Measurements from ENCODE around the gene SDCCAG8. TPM values are rescaled to one million over a fixed set of nuclear protein-coding genes. Genes with fewer than 3 reads are reported as not detected.

The SDCCAG8 gene
- total RNA-seq, 1 experiment from 2014 or later, result 14.3 TPM

DNA sequence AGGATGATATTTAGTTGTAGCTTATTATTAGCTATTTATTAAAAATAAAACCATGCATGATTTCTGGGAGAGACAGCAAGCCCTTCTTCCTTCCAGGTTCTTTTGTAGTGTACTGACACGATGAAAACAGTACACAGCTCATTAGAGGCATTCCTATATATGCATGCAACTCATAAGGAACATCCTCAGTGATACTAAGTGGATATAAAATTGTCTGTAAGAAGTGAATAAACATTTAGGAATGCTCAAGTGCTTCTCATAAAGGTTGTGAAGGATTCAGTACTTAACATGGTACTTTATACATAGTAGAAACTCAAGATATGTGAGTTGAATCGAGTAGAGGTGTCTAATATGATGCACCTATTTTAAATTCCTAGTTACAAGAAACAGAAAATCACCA lies 287.7 kb downstream of the SDCCAG8 start:
- no peak for DNase-seq (ENCODE audit: low read depth)

- no peak for DNase-seq (ENCODE audit: low read depth)
Measured at GRCh38 chr1:243546457-243546856, 290.6 kb downstream of the SDCCAG8 start.

- no peak for DNase-seq (ENCODE audit: low read depth)
Measured at GRCh38 chr1:243547891-243548290, 292.1 kb downstream of the SDCCAG8 start.

GRCh38 chr1:243548516-243548915 lies 292.7 kb downstream of the SDCCAG8 start:
- no peak for DNase-seq (ENCODE audit: low read depth)

GRCh38 chr1:243549108-243549507 lies 293.3 kb downstream of the SDCCAG8 start:
- DNase-seq (ENCODE audit: low read depth), result peak; percentile 81

Other genes starting within 250 kb of the SDCCAG8 start
- 41.6 and 59.6 TPM in 2 replicates for gene CEP170, start 760 bp upstream of the SDCCAG8 start, total RNA-seq (2014; rRNA removed; shearing (Covaris generic))